ENCODE results near the gene C11orf16. TPM values are rescaled to one million over a fixed set of nuclear protein-coding genes. Genes with fewer than 3 reads are reported as not detected.

The C11orf16 gene
- total RNA-seq, 1 donor from 2014 or later, result not detected

GRCh38 chr11:8878771-8879170, 54.0 kb downstream of the C11orf16 start:
- no peaks in the 10 kb centered on the region for H3K9me3 Mint-ChIP-seq (ENCODE audit: low read depth)
- no peak for DNase-seq (ENCODE audit: low spot score, unreplicated experiment)
- H3K4me1 Mint-ChIP-seq (ENCODE audit: low read depth), result no peaks in the 10 kb centered on the region
- H3K27ac Mint-ChIP-seq, result no peak overlapping the region
- no peak overlapping the region for H3K4me3 Mint-ChIP-seq (ENCODE audit: low read depth)
- TF ChIP-seq CTCF (IDR thresholded peaks at IDR 0.05; ENCODE audit: unreplicated experiment), result no peak
- peaks cover 6% of the 10 kb centered on the region for H3K27me3 Mint-ChIP-seq
- H3K36me3 Mint-ChIP-seq (ENCODE audit: insufficient read depth), result no peaks in the 10 kb centered on the region

GRCh38 chr11:8873741-8874405, 58.9 kb downstream of the C11orf16 start:
- Mint-ChIP-seq H3K9me3 (ENCODE audit: low read depth) (no peaks in the 10 kb centered on the region), H3K27me3 (peaks cover 6% of the 10 kb centered on the region), H3K4me3 (ENCODE audit: low read depth) (no peak overlapping the region), H3K36me3 (ENCODE audit: insufficient read depth) (no peaks in the 10 kb centered on the region), H3K4me1 (ENCODE audit: low read depth) (peaks cover 11% of the 10 kb centered on the region), H3K27ac (no peak overlapping the region)
- DNase-seq (ENCODE audit: low spot score, unreplicated experiment), result no peak
- TF ChIP-seq CTCF (IDR thresholded peaks at IDR 0.05; ENCODE audit: unreplicated experiment), result no peak

- Mint-ChIP-seq H3K4me1 (ENCODE audit: low read depth) (peaks cover 19% of the 10 kb centered on the region), H3K27ac (peak overlapping the region; percentile 88), H3K9me3 (ENCODE audit: low read depth) (no peaks in the 10 kb centered on the region), H3K36me3 (ENCODE audit: insufficient read depth) (no peaks in the 10 kb centered on the region), H3K4me3 (ENCODE audit: low read depth) (peak overlapping the region; percentile 82), H3K27me3 (peaks cover 6% of the 10 kb centered on the region)
- no peak for DNase-seq (ENCODE audit: low spot score, unreplicated experiment)
- TF ChIP-seq CTCF (IDR thresholded peaks at IDR 0.05; ENCODE audit: unreplicated experiment), result no peak
Observed at GRCh38 chr11:8871962-8872361, 60.8 kb downstream of the C11orf16 start.

GRCh38 chr11:8871171-8871775, 61.5 kb downstream of the C11orf16 start:
- Mint-ChIP-seq H3K4me3 (ENCODE audit: low read depth) (peak overlapping the region; percentile 82), H3K4me1 (ENCODE audit: low read depth) (peaks cover 19% of the 10 kb centered on the region), H3K27ac (peak overlapping the region; percentile 88), H3K27me3 (peaks cover 6% of the 10 kb centered on the region), H3K9me3 (ENCODE audit: low read depth) (no peaks in the 10 kb centered on the region), H3K36me3 (ENCODE audit: insufficient read depth) (no peaks in the 10 kb centered on the region)
- DNase-seq (ENCODE audit: low spot score, unreplicated experiment), result no peak
- no peak for TF ChIP-seq CTCF (IDR thresholded peaks at IDR 0.05; ENCODE audit: unreplicated experiment)

- H3K4me3 Mint-ChIP-seq (ENCODE audit: low read depth), result peak overlapping the region; percentile 91
- peak overlapping the region; percentile 92 for H3K27ac Mint-ChIP-seq
- peak; percentile 38 for DNase-seq (ENCODE audit: low spot score, unreplicated experiment)
- H3K27me3 Mint-ChIP-seq, result peaks cover 6% of the 10 kb centered on the region
- no peaks in the 10 kb centered on the region for H3K36me3 Mint-ChIP-seq (ENCODE audit: insufficient read depth)
- TF ChIP-seq CTCF (IDR thresholded peaks at IDR 0.05; ENCODE audit: unreplicated experiment), result no peak
- H3K9me3 Mint-ChIP-seq (ENCODE audit: low read depth), result no peaks in the 10 kb centered on the region
- peaks cover 19% of the 10 kb centered on the region for H3K4me1 Mint-ChIP-seq (ENCODE audit: low read depth)
Observed at GRCh38 chr11:8870411-8871170, 62.2 kb downstream of the C11orf16 start.
